ENCODE data around the gene LRRC42.

LRRC42 gene

DNA sequence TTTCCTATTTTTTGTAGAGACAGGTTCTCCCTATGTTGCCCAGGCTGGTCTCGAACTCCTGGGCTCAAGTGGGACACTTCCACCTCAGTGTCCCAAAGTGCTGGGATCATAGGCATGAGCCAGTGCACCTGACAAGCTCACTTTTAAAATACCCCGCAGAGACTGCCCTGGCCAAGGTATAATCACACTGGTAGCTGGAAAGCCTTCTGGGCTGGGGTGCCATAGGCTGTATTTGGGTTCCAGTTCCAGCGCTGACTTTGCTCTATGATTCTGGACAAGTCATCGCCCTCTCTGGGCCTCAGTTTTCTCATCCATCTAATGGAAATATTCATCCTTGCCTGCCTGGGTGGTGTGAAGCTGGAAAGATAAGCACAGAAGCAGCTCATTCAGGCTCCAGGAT is 61.5 kb downstream of the LRRC42 start:
- no peak for DNase-seq

DNA sequence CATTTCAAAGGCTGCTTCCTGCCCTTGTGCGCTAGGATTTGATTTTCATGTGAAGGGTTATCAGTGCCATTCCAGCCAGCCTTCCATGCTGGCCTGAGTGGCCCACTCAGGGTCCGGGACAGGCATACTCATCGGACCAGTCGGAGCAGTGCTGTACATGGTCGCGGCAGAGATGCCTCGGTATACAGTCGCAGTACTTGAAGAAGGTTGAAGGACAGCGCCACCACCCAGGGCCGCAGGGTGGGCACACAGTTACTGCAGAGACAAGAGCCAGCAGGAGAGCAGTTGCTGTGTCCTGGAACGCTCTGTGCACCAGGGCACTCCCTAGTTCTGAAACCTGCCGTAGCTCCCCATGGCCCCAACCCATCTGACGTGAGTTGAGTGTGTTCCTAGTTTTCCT is 62.7 kb downstream of the LRRC42 start:
- DNase-seq, result no peak

DNA sequence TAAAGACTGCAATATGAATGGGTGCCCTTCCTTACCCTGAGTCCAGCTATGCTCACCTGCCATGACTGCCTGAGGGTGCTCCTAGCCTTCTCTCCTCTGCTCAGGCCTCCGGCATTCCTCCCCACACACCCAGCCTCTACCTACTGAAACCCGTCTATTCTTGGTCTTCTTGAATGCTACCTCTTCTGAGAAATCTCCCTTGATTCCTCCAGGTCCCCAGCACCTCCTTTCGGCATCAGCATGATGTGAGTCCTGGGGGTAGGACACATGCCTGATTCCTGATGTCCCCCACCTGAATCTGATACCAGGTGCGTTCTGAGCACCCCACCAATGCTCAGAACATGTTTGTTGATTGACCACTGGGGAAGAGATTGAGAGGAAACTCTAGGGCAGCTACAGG is 63.3 kb downstream of the LRRC42 start:
- no peak for DNase-seq

GRCh38 chr1:54010415-54011117 is 64.4 kb downstream of the LRRC42 start:
- no peak for DNase-seq

DNA sequence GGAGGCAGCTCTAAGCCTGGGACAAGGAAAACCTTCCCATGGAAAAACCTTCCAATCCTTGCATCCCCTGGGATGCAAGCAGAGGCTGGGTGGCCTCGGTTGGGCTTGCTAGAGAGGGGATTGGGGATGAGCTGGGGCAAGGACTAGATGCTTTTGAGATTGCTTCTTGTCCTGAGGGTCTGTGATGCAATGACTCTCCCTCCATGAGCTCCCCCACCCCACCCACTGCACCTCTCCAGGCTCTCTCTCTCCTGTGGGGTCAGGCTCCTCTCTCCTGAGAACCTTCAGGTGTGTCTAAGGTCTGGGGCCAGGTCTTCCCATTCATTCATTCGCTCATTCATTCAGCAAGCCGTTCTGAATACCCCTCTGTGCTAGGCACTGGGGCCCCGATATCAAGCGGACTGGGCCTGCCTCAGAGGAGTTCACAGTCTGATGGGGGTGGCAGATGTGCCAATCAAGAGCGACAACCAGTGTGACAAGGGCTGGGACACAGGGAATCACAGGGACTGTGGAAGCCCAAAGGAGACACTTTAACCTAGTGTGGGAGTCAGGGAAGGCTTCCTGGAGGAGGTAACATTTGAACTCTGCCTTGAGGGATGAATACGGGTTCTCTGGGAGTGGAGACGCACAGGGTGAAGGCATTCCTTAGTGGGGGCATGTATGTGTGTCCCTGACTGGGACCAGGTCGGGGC is 65.3 kb downstream of the LRRC42 start:
- no peak for DNase-seq

- DNase-seq, result no peak
Measured at GRCh38 chr1:54012008-54012325, 65.8 kb downstream of the LRRC42 start.

- no peak for DNase-seq
Measured at GRCh38 chr1:54012863-54013262, 66.7 kb downstream of the LRRC42 start.

DNA sequence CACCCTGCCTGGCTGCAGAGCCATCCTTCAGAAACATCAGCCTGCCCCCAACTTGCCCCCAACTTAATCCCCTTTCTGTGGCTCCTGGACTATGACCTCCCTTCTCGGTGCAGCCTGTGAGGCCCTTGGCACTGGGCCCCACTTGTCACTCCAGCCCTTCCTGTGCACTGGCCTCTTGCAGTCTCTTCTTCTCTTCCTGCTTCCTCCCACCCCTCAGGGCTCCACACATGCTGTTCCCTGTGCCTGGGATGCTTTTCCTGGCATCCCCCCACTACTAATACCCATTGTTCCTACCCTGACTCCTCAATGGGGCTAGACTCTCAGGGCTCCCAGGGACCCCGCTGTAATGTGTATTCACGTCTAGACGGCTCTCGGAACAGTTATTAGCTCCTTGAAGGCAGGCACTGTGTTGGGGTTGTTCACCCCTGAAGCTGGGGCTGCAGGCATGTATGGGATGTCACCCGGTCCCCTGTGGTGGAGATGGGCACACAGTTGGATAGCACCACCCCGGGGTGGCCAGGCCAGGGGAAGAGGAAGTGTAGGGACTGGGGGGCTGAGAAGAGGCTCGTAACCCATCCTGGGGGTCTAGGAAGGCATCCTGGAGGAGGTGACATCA is 67.4 kb downstream of the LRRC42 start:
- no peak for DNase-seq

GRCh38 chr1:54014009-54014629 is 68.0 kb downstream of the LRRC42 start:
- DNase-seq, result no peak

DNA sequence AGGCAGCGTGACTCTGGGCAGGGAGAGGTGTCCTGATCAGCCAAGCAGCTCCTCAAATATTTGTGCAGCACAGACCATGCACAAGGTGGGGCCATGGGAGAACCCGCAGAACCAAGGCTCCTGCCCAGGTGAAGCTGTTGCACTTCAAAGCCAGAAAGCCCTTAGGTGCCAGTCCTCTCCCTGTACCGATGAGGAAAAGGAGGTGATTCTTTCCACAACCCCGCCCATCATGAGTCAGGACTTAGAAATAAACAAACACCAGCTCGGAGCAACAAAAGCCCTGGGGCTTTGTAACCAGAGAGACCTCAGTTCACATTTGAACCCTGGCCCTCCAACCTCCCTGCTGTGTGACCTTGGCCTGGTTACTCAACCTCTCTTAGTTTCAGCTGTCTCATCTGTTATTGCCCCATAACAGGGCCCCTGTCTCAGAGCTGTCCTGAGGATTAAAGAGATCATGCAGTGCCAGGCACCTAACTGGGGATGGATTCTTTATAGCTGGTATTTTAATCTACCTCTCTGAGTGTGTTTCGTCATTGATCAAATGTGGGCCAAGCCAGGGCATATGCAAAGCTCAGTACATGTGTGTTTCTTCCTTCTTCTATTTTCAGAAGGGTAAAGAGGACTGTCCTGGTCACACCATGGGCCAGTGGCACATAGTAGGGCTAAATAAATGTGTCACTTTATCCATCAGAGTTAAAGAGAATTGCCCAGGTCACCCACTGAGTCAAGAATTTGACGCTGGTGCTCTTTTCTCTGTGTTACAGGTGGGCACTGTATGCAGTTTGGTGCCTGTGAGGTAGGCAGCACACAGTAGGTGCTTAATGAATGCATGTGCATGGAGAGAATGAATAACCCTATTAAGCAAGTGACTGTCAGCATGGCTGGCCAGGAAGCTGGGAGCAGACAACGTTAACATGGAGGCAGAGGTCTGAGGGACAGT is 70.5 kb downstream of the LRRC42 start:
- DNase-seq, result no peak

Measured in stimulated activated CD4-positive, alpha-beta T cell treated with anti-CD3 and anti-CD28 coated beads, Interleukin-2, amount 100 ng/mL, for 48 hours (primary cell).